Measurements from ENCODE around the gene SART3.

SART3 gene

DNA sequence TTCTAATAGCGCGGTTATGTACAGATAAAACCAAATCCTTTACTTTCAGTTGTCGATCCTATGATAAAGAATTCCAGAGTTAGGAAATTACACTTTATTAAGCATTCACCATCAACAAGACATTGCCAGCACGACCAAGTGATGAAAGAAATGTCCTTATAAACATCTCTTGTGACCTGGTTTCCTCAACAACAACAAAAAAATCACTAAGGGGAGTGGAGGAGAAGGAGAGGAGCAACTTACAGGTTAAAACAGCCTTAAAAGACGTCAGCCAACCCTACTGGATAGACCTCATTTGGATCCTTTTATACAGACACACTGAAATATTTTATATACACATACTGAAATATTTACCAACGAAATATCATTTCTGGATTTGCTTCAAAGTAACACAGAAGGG is 22.8 kb downstream of the SART3 start:
- Histone ChIP-seq H2AFZ (ENCODE audit: insufficient read depth, low read length, poor library complexity) (no peak overlapping the region), H3K18ac (ENCODE audit: low read length) (no peak overlapping the region), H2BK12ac (ENCODE audit: low read length) (no peak overlapping the region), H3K23ac (ENCODE audit: low read length) (no peak overlapping the region), H3K4me2 (ENCODE audit: low read length) (no peak overlapping the region), H2BK120ac (ENCODE audit: insufficient read depth, low read length, poor library complexity) (no peak overlapping the region), H3K4ac (ENCODE audit: low read depth, low read length) (no peak overlapping the region), H3K79me1 (ENCODE audit: low read length) (no peaks in the 10 kb centered on the region), H3K36me3 (ENCODE audit: control insufficient read depth in 1 of 2, insufficient read depth in 2 of 2, low read length in 2 of 2) (peaks cover 16 to 29% of the 10 kb centered on the region in 2 experiments), H4K8ac (ENCODE audit: low read depth, low read length) (no peak overlapping the region), H3K27ac (ENCODE audit: low read depth, low read length) (no peak overlapping the region), H2BK5ac (ENCODE audit: low read depth, low read length, poor library complexity) (no peak overlapping the region), H3K79me2 (ENCODE audit: control insufficient read depth, insufficient read depth, low read length, poor library complexity) (no peaks in the 10 kb centered on the region), H3K9me3 (ENCODE audit: insufficient read depth, low read depth, low read length) (no peaks in the 10 kb centered on the region), H3K27me3 (ENCODE audit: insufficient read depth, low read length) (no peaks in the 10 kb centered on the region), H4K91ac (ENCODE audit: low read depth, low read length) (no peak overlapping the region), H3K4me1 (ENCODE audit: control insufficient read depth in 1 of 2, insufficient read depth in 2 of 2, low read length in 2 of 2) (no peaks in the 10 kb centered on the region), H3K14ac (ENCODE audit: low read length) (no peak overlapping the region), H2AK5ac (ENCODE audit: low read length) (no peak overlapping the region), H3K4me3 (ENCODE audit: low read depth, low read length) (no peak overlapping the region), H3K9ac (ENCODE audit: low read length) (no peak overlapping the region), H4K12ac (ENCODE audit: low read depth, low read length) (no peak overlapping the region)
- no peak for DNase-seq
- no CpG with 5 or more reads among the region's 6 CpGs for WGBS (ENCODE audit: extremely low coverage, insufficient coverage, insufficient read length)

DNA sequence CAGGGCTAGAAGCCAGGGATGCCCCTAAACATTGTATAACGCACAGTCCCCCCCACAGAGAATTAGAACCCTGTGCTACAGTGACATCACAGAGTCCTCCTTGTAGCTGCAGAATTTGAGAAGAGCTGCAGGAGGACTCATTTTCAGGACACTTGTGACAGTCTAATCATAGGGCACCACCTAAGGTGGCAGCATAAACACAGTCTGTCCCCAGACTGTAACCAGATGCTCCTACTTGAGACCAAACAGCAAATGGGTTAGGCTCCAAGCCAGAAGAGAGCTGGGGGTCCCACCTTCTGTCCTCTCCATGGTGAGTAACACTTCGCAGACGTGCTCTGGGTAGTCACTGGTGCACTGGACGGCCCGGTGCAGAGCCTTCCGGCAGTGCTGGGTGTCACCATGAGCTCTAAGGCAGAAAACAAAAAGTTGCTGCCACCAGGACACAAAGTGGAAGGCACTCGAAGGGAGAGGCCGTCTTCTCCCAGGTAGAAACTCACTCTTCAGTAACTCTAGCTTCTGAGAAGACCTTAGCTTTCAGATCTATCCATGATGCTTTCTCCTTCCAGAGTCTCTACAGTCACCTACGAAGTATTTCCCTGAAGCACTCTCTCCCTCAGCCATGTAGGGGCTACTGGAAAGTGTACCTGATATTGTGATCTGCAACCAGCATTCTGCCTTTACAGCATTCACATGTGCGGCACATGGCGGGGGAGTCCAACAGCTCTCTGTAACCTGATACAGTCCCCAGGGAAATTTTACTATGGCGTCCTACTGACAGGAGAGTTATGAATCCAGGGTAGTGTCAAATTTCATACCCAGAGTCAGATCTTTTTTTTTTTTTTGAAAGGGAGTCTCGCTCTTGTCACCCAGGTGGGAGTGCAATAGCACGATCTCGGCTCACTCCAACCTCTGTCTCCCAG is 28.8 kb downstream of the SART3 start:
- DNase-seq: no peak
- Histone ChIP-seq H3K9me3 (ENCODE audit: insufficient read depth, low read depth, low read length) (no peaks in the 10 kb centered on the region), H3K18ac (ENCODE audit: low read length) (no peak overlapping the region), H3K4me2 (ENCODE audit: low read length) (no peak overlapping the region), H3K27ac (ENCODE audit: low read depth, low read length) (no peak overlapping the region), H3K27me3 (ENCODE audit: insufficient read depth, low read length) (no peaks in the 10 kb centered on the region), H4K12ac (ENCODE audit: low read depth, low read length) (no peak overlapping the region), H2AK5ac (ENCODE audit: low read length) (no peak overlapping the region), H3K36me3 (ENCODE audit: control insufficient read depth in 1 of 2, insufficient read depth in 2 of 2, low read length in 2 of 2) (peaks cover 42 to 63% of the 10 kb centered on the region in 2 experiments), H3K4ac (ENCODE audit: low read depth, low read length) (no peak overlapping the region), H3K4me1 (ENCODE audit: control insufficient read depth in 1 of 2, insufficient read depth in 2 of 2, low read length in 2 of 2) (no peaks in the 10 kb centered on the region), H2AFZ (ENCODE audit: insufficient read depth, low read length, poor library complexity) (no peak overlapping the region), H4K91ac (ENCODE audit: low read depth, low read length) (no peak overlapping the region), H3K4me3 (ENCODE audit: low read depth, low read length) (no peak overlapping the region), H3K23ac (ENCODE audit: low read length) (no peak overlapping the region), H3K14ac (ENCODE audit: low read length) (no peak overlapping the region), H2BK5ac (ENCODE audit: low read depth, low read length, poor library complexity) (no peak overlapping the region), H2BK120ac (ENCODE audit: insufficient read depth, low read length, poor library complexity) (no peak overlapping the region), H3K79me2 (ENCODE audit: control insufficient read depth, insufficient read depth, low read length, poor library complexity) (no peaks in the 10 kb centered on the region), H3K79me1 (ENCODE audit: low read length) (no peaks in the 10 kb centered on the region), H3K9ac (ENCODE audit: low read length) (no peak overlapping the region), H4K8ac (ENCODE audit: low read depth, low read length) (no peak overlapping the region), H2BK12ac (ENCODE audit: low read length) (no peak overlapping the region)
- no CpG with 5 or more reads among the region's 15 CpGs for WGBS (ENCODE audit: extremely low coverage, insufficient coverage, insufficient read length)

DNA sequence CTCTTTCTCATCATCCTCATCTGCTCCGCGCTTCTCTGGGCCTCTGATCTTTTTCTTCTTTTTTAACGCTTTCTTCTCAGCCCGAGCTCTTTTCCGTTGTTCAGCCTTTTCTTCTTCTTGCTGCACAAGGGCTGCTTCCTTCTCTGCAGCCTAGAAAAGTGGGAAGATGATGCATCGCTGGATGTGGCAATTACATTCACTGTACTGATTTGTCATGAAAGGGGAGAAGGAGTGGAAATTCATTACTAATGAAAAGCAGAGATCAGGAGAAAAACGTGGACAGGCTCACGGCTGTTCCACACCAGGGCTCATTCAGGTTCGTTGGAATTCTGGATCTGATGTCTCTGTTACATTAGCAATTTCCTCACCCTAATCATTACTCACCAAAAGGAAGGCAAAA is 30.8 kb downstream of the SART3 start:
- Histone ChIP-seq H2AK5ac (ENCODE audit: low read length) (no peak overlapping the region), H3K27me3 (ENCODE audit: insufficient read depth, low read length) (no peaks in the 10 kb centered on the region), H4K91ac (ENCODE audit: low read depth, low read length) (no peak overlapping the region), H3K23ac (ENCODE audit: low read length) (no peak overlapping the region), H2BK12ac (ENCODE audit: low read length) (no peak overlapping the region), H2BK5ac (ENCODE audit: low read depth, low read length, poor library complexity) (no peak overlapping the region), H3K9ac (ENCODE audit: low read length) (no peak overlapping the region), H3K4ac (ENCODE audit: low read depth, low read length) (no peak overlapping the region), H3K79me2 (ENCODE audit: control insufficient read depth, insufficient read depth, low read length, poor library complexity) (no peaks in the 10 kb centered on the region), H4K12ac (ENCODE audit: low read depth, low read length) (no peak overlapping the region), H3K14ac (ENCODE audit: low read length) (no peak overlapping the region), H3K4me3 (ENCODE audit: low read depth, low read length) (no peak overlapping the region), H2BK120ac (ENCODE audit: insufficient read depth, low read length, poor library complexity) (no peak overlapping the region), H3K4me2 (ENCODE audit: low read length) (no peak overlapping the region), H2AFZ (ENCODE audit: insufficient read depth, low read length, poor library complexity) (no peak overlapping the region), H3K9me3 (ENCODE audit: insufficient read depth, low read depth, low read length) (no peaks in the 10 kb centered on the region), H3K4me1 (ENCODE audit: control insufficient read depth in 1 of 2, insufficient read depth in 2 of 2, low read length in 2 of 2) (no peaks in the 10 kb centered on the region), H3K79me1 (ENCODE audit: low read length) (no peaks in the 10 kb centered on the region), H3K27ac (ENCODE audit: low read depth, low read length) (no peak overlapping the region), H3K18ac (ENCODE audit: low read length) (no peak overlapping the region), H4K8ac (ENCODE audit: low read depth, low read length) (no peak overlapping the region), H3K36me3 (ENCODE audit: control insufficient read depth in 1 of 2, insufficient read depth in 2 of 2, low read length in 2 of 2) (peaks cover 55 to 69% of the 10 kb centered on the region in 2 experiments)
- no peak for DNase-seq
- WGBS (ENCODE audit: extremely low coverage, insufficient coverage, insufficient read length): no CpG with 5 or more reads among the region's 9 CpGs

DNA sequence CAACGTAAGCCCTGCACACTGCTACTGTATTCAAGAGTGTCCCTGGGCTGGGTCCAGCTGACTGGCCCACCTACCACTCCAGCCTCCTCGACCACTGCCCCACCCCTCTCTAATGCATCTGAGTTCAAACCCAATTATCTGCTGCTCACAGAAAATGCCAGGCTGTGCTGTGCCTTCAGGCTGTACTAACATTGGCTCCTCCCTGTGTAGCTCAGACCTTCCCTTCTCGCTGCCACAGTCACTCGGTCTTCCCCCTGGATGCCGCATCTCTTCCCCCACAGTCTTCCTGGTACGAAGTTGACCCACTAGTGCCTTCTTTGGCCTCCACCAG is 33.8 kb downstream of the SART3 start:
- H3K4ac ChIP-seq (ENCODE audit: low read depth, low read length): no peak overlapping the region
- H2AK5ac ChIP-seq (ENCODE audit: low read length): no peak overlapping the region
- H3K14ac ChIP-seq (ENCODE audit: low read length): no peak overlapping the region
- H3K4me1 ChIP-seq (ENCODE audit: control insufficient read depth in 1 of 2, insufficient read depth in 2 of 2, low read length in 2 of 2): no peaks in the 10 kb centered on the region
- H2BK120ac ChIP-seq (ENCODE audit: insufficient read depth, low read length, poor library complexity): no peak overlapping the region
- no peak overlapping the region for H2BK5ac ChIP-seq (ENCODE audit: low read depth, low read length, poor library complexity)
- no peaks in the 10 kb centered on the region for H3K79me1 ChIP-seq (ENCODE audit: low read length)
- no peak overlapping the region for H4K12ac ChIP-seq (ENCODE audit: low read depth, low read length)
- peak overlapping the region; percentile 1 for H3K4me3 ChIP-seq (ENCODE audit: low read depth, low read length)
- no peak overlapping the region for H4K8ac ChIP-seq (ENCODE audit: low read depth, low read length)
- H2BK12ac ChIP-seq (ENCODE audit: low read length): no peak overlapping the region
- H4K91ac ChIP-seq (ENCODE audit: low read depth, low read length): no peak overlapping the region
- no peak overlapping the region for H3K23ac ChIP-seq (ENCODE audit: low read length)
- H2AFZ ChIP-seq (ENCODE audit: insufficient read depth, low read length, poor library complexity): no peak overlapping the region
- no peak overlapping the region for H3K18ac ChIP-seq (ENCODE audit: low read length)
- H3K27ac ChIP-seq (ENCODE audit: low read depth, low read length): no peak overlapping the region
- no peak overlapping the region for H3K4me2 ChIP-seq (ENCODE audit: low read length)
- H3K9ac ChIP-seq (ENCODE audit: low read length): peak overlapping the region; percentile 31
- DNase-seq: no peak
- no peaks in the 10 kb centered on the region for H3K79me2 ChIP-seq (ENCODE audit: control insufficient read depth, insufficient read depth, low read length, poor library complexity)
- H3K27me3 ChIP-seq (ENCODE audit: insufficient read depth, low read length): no peaks in the 10 kb centered on the region
- H3K9me3 ChIP-seq (ENCODE audit: insufficient read depth, low read depth, low read length): no peaks in the 10 kb centered on the region
- H3K36me3 ChIP-seq (ENCODE audit: control insufficient read depth in 1 of 2, insufficient read depth in 2 of 2, low read length in 2 of 2): peaks cover 67 to 81% of the 10 kb centered on the region in 2 experiments
- no CpG with 5 or more reads among the region's 6 CpGs for WGBS (ENCODE audit: extremely low coverage, insufficient coverage, insufficient read length)
